ENCODE data around the gene AIFM3. TPM values are rescaled to one million over a fixed set of nuclear protein-coding genes. Genes with fewer than 3 reads are reported as not detected.
A peak's percentile ranks its signal among the peaks of the same experiment; 100 is the strongest.

AIFM3 gene
- polyA plus RNA-seq, 1 donor = 3.2 TPM

DNA sequence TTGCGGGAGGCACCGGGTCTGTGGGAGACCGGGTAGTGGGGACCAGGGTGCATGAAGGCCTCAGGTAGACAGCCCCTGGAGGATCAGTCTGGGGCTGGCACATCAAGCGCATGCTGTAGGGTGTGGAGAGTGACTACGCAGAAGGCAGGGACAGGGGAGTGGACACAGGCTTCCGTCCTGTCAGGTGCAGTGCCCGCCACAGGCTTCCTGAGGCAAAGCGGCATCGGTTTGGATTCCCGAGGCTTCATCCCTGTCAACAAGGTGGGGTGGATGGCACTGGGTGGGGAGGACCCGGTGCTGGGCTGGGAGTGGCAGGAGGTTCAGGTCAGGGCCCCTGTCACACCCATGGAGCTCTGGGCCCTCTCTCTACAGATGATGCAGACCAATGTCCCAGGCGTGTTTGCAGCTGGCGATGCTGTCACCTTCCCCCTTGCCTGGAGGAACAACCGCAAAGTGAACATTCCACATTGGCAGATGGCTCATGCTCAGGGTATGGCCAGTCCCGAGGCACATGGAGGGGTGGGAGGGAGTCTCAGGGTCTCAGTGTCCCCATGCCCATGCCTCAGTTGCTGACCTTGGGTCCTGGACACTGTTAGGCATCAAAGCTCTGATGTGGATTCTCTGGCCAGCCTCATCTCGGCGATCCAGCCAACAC is 10.6 kb downstream of the AIFM3 start:
- no peak overlapping the region for H3K27ac ChIP-seq (ENCODE audit: low read length)
- H3K9me3 ChIP-seq (ENCODE audit: control insufficient read depth, low read depth, low read length) = peaks cover 3% of the 10 kb centered on the region
- H3K4me1 ChIP-seq (ENCODE audit: control insufficient read depth, insufficient read depth, low read length) = peaks cover 23% of the 10 kb centered on the region

DNA sequence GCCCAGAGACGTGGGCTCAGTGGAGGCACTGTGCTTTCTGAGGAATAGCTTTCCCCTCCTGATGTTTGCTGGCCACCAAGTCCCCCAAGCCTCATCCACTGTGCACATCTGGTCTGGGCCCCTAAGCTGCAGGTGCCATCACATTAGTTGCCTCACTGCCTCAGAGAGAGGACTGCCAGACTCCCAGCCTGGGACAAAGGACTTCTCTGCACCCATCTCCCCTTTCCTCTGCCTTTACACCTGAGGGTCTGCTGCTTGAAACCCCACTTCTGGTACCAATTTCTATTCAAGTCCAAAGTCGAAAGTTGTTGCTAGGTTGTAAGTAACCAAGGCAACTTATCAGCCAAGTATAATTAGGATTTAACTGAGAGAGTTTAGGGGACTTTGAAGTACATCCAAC is 11.4 kb downstream of the AIFM3 start:
- Histone ChIP-seq H3K4me3 (ENCODE audit: low read length) (no peak overlapping the region), H3K36me3 (ENCODE audit: control insufficient read depth, insufficient read depth, low read length) (no peaks in the 10 kb centered on the region), H3K27me3 (ENCODE audit: control insufficient read depth, insufficient read depth, low read length) (no peaks in the 10 kb centered on the region), H3K9me3 (ENCODE audit: control insufficient read depth, low read depth, low read length) (peaks cover 3% of the 10 kb centered on the region), H3K27ac (ENCODE audit: low read length) (no peak overlapping the region), H3K4me1 (ENCODE audit: control insufficient read depth, insufficient read depth, low read length) (peaks cover 28% of the 10 kb centered on the region)
- no CpG with 5 or more reads among the region's 2 CpGs for WGBS (ENCODE audit: insufficient coverage, low lambda C conversion rate)
- no peak for DNase-seq

More for the DNA sequence above, 10.6 kb downstream of the AIFM3 start:
- Histone ChIP-seq H3K27me3 (ENCODE audit: control insufficient read depth, insufficient read depth, low read length) (no peaks in the 10 kb centered on the region), H3K36me3 (ENCODE audit: control insufficient read depth, insufficient read depth, low read length) (no peaks in the 10 kb centered on the region), H3K4me3 (ENCODE audit: low read length) (no peak overlapping the region)
- WGBS (ENCODE audit: insufficient coverage, low lambda C conversion rate) = no CpG with 5 or more reads among the region's 17 CpGs
- no peak for DNase-seq

- WGBS (ENCODE audit: insufficient coverage, low lambda C conversion rate) = no CpG with 5 or more reads among the region's 39 CpGs
- peak; percentile 91 to 93 for DNase-seq
- H3K36me3 ChIP-seq (ENCODE audit: control insufficient read depth, insufficient read depth, low read length) = peaks cover 9% of the 10 kb centered on the region
- H3K4me1 ChIP-seq (ENCODE audit: control insufficient read depth, insufficient read depth, low read length) = peaks cover 28% of the 10 kb centered on the region
- no peak overlapping the region for H3K27ac ChIP-seq (ENCODE audit: low read length)
- H3K4me3 ChIP-seq (ENCODE audit: low read length) = peak overlapping the region; percentile 30
- H3K9me3 ChIP-seq (ENCODE audit: control insufficient read depth, low read depth, low read length) = peaks cover 3% of the 10 kb centered on the region
- H3K27me3 ChIP-seq (ENCODE audit: control insufficient read depth, insufficient read depth, low read length) = no peaks in the 10 kb centered on the region
Measured at GRCh38 chr22:20979243-20979809, 12.3 kb downstream of the AIFM3 start.

DNA sequence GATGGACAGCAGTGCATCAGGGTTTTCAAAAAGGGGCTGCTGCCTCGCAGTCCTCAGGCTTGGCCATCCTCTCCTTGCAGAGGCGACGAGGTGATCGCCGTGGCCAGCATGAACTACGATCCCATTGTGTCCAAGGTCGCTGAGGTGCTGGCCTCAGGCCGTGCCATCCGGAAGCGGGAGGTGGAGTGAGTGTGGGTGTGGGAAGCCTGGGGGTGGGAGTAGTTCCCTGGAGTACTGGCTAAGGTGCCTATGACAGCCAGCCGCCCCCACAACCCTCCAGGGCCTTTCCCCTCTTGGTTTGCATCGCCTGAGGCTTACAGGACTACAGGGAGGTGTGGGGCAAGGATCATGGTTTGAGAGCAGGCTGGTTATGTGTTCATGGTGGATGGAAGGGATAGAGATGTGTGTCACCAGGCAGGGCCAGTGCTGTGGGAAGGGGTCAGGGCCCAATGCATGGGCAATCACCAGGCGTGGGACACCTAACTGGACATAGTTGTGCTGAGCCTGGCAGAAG is 12.9 kb downstream of the AIFM3 start:
- Histone ChIP-seq H3K4me1 (ENCODE audit: control insufficient read depth, insufficient read depth, low read length) (peaks cover 28% of the 10 kb centered on the region), H3K4me3 (ENCODE audit: low read length) (peak overlapping the region; percentile 30), H3K36me3 (ENCODE audit: control insufficient read depth, insufficient read depth, low read length) (peaks cover 9% of the 10 kb centered on the region), H3K27ac (ENCODE audit: low read length) (no peak overlapping the region), H3K27me3 (ENCODE audit: control insufficient read depth, insufficient read depth, low read length) (no peaks in the 10 kb centered on the region), H3K9me3 (ENCODE audit: control insufficient read depth, low read depth, low read length) (peaks cover 3% of the 10 kb centered on the region)
- DNase-seq = no peak
- no CpG with 5 or more reads among the region's 13 CpGs for WGBS (ENCODE audit: insufficient coverage, low lambda C conversion rate)

- WGBS (ENCODE audit: insufficient coverage, low lambda C conversion rate) = 80% methylated on average over 1 of the region's 4 CpGs
- H3K4me1 ChIP-seq (ENCODE audit: control insufficient read depth, insufficient read depth, low read length) = peaks cover 28% of the 10 kb centered on the region
- H3K27me3 ChIP-seq (ENCODE audit: control insufficient read depth, insufficient read depth, low read length) = no peaks in the 10 kb centered on the region
- DNase-seq = no peak
- no peak overlapping the region for H3K27ac ChIP-seq (ENCODE audit: low read length)
- peaks cover 12% of the 10 kb centered on the region for H3K36me3 ChIP-seq (ENCODE audit: control insufficient read depth, insufficient read depth, low read length)
- peaks cover 3% of the 10 kb centered on the region for H3K9me3 ChIP-seq (ENCODE audit: control insufficient read depth, low read depth, low read length)
- no peak overlapping the region for H3K4me3 ChIP-seq (ENCODE audit: low read length)
Measured at GRCh38 chr22:20980523-20980922, 13.5 kb downstream of the AIFM3 start.

DNA sequence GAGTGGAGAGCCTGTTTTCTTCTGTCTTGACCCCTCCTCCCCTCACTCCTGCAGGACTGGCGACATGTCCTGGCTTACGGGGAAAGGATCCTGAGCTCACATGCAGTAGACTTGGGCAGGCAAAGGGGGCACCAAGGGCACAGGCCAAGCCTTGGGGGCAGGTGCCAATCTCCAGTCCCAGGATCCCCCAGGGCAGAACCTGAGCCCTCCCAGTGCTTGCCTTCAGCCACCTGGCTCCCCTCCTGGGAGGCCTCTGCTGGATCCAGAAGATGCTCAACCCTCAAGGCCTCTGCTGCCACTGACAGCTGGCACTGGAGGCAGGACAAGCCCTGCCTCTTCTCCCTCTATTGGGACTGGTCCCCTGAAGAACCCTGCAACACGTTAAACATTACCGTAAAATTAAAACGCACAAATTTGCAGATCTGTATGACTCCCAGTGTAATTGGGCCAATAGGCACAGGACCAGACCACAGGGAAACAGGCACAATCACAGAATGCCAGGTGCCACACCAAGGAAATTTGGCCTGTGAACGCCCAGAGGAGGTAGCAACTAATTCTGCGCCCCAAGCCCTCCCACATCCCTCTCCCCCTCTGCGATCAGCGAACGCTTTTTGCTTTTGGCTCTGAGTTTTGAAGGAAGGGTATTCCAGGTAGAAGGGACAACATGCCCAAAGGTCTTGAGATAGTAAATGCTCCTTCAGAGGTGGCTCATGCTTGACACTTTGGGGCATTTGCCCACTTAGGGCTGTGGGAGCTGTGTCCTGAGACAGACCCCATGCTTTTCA is 14.1 kb downstream of the AIFM3 start:
- WGBS (ENCODE audit: insufficient coverage, low lambda C conversion rate) = no CpG with 5 or more reads among the region's 10 CpGs
- no peak for DNase-seq

DNA sequence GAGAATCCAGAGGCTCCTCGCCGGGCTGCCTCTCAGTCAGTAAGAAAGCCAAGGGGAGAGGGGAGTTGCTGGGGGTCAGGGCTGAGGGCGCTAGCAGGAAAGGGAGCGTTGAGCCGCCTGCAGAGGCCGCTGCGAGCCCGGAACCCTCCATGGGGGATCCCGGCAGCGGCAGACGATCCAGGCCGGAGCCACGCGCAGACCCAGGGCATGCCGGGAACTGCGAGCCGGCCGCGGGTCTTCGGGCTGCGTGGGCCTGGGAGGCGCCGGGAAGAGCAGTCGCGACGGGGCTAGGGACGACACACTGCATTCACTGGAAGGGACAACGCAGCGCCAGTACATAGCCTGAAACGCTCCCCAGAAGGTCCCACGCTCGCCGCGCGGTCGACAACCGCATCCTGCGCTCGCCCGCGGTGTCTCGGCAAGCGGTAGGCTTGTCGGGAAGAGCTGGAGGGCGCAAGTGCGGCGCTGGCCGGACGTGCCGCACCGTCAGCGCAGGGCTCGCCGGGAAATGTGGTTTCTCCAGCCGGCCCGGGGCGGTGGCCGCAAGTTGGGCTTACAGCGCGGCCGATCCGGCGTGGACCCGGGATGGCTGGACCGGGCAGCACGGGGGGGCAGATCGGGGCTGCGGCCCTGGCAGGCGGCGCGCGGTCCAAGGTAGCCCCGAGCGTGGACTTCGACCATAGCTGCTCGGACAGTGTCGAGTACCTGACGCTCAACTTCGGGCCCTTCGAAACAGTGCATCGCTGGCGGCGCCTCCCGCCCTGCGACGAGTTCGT is 14.9 kb downstream of the AIFM3 start, which contains the start of gene LZTR1:
Gene LZTR1 (plus strand): TSS at position 511 of the 776 bp plus-strand sequence. CDS start 75 bp downstream, at position 586.
- Histone ChIP-seq H3K4me3 (ENCODE audit: low read length) (peak within 1 kb of the TSS; percentile 96), H3K4me1 (ENCODE audit: control insufficient read depth, insufficient read depth, low read length) (peaks cover 28% of the 10 kb centered on the region), H3K27me3 (ENCODE audit: control insufficient read depth, insufficient read depth, low read length) (no peaks in the 10 kb centered on the region), H3K9me3 (ENCODE audit: control insufficient read depth, low read depth, low read length) (peaks cover 3% of the 10 kb centered on the region), H3K36me3 (ENCODE audit: control insufficient read depth, insufficient read depth, low read length) (peaks cover 21% of the 10 kb centered on the region), H3K27ac (ENCODE audit: low read length) (peak within 1 kb of the TSS; percentile 91)
- DNase-seq = peak; percentile 79 to 93
- no CpG with 5 or more reads among the region's 87 CpGs for WGBS (ENCODE audit: insufficient coverage, low lambda C conversion rate)

More for the DNA sequence above, 14.1 kb downstream of the AIFM3 start:
- peak overlapping the region; percentile 96 for H3K4me3 ChIP-seq (ENCODE audit: low read length)
- H3K36me3 ChIP-seq (ENCODE audit: control insufficient read depth, insufficient read depth, low read length) = peaks cover 17% of the 10 kb centered on the region
- H3K9me3 ChIP-seq (ENCODE audit: control insufficient read depth, low read depth, low read length) = peaks cover 3% of the 10 kb centered on the region
- H3K4me1 ChIP-seq (ENCODE audit: control insufficient read depth, insufficient read depth, low read length) = peaks cover 28% of the 10 kb centered on the region
- H3K27me3 ChIP-seq (ENCODE audit: control insufficient read depth, insufficient read depth, low read length) = no peaks in the 10 kb centered on the region
- peak overlapping the region; percentile 91 for H3K27ac ChIP-seq (ENCODE audit: low read length)

GRCh38 chr22:20982563-20982882 is 15.5 kb downstream of the AIFM3 start:
- Histone ChIP-seq H3K36me3 (ENCODE audit: control insufficient read depth, insufficient read depth, low read length) (peaks cover 25% of the 10 kb centered on the region), H3K27me3 (ENCODE audit: control insufficient read depth, insufficient read depth, low read length) (no peaks in the 10 kb centered on the region), H3K4me3 (ENCODE audit: low read length) (peak overlapping the region; percentile 96), H3K4me1 (ENCODE audit: control insufficient read depth, insufficient read depth, low read length) (peaks cover 28% of the 10 kb centered on the region), H3K27ac (ENCODE audit: low read length) (peak overlapping the region; percentile 91), H3K9me3 (ENCODE audit: control insufficient read depth, low read depth, low read length) (peaks cover 3% of the 10 kb centered on the region)
- DNase-seq = no peak
- WGBS (ENCODE audit: insufficient coverage, low lambda C conversion rate) = no CpG with 5 or more reads among the region's 12 CpGs

- Histone ChIP-seq H3K27ac (ENCODE audit: low read length) (no peak overlapping the region), H3K36me3 (ENCODE audit: control insufficient read depth, insufficient read depth, low read length) (peaks cover 31% of the 10 kb centered on the region), H3K4me3 (ENCODE audit: low read length) (peak overlapping the region; percentile 96), H3K27me3 (ENCODE audit: control insufficient read depth, insufficient read depth, low read length) (no peaks in the 10 kb centered on the region), H3K4me1 (ENCODE audit: control insufficient read depth, insufficient read depth, low read length) (peaks cover 28% of the 10 kb centered on the region), H3K9me3 (ENCODE audit: control insufficient read depth, low read depth, low read length) (peaks cover 3% of the 10 kb centered on the region)
- DNase-seq = no peak
- WGBS (ENCODE audit: insufficient coverage, low lambda C conversion rate) = no CpG with 5 or more reads among the region's 5 CpGs
Measured at GRCh38 chr22:20983081-20983771, 16.2 kb downstream of the AIFM3 start.

All from large intestine (tissue), 3 donors.